SHP77 (cell line): ENCODE data around the gene PTPRF.

Experiments used
- DNase-seq, 2 experiments: peaks; one replicate each; lab custom pipeline; 2025; lab: John Stamatoyannopoulos, UW

Gene PTPRF

GRCh38 chr1:43513471-43514173 lies 17.1 kb upstream of the PTPRF start:
- no peak for DNase-seq

- no peak for DNase-seq
Measured at GRCh38 chr1:43518935-43519686, 11.6 kb upstream of the PTPRF start.

- DNase-seq = no peak
Measured at GRCh38 chr1:43520100-43520778, 10.4 kb upstream of the PTPRF start.

- DNase-seq = no peak
Measured at GRCh38 chr1:43521078-43521477, 9.6 kb upstream of the PTPRF start.

- no peak for DNase-seq
Measured at GRCh38 chr1:43521756-43522155, 8.9 kb upstream of the PTPRF start.

- DNase-seq = no peak
Measured at GRCh38 chr1:43522431-43522775, 8.3 kb upstream of the PTPRF start.

GRCh38 chr1:43522776-43523480 lies 7.8 kb upstream of the PTPRF start:
- peak; percentile 41 to 56 for DNase-seq

- peak; percentile 33 to 35 for DNase-seq
Measured at GRCh38 chr1:43524804-43525203, 5.9 kb upstream of the PTPRF start.

GRCh38 chr1:43526002-43526401 lies 4.7 kb upstream of the PTPRF start:
- no peak for DNase-seq

GRCh38 chr1:43527111-43527878 lies 3.4 kb upstream of the PTPRF start:
- no peak for DNase-seq

- DNase-seq = peak; percentile 80
Measured at GRCh38 chr1:43529206-43529731, 1.4 kb upstream of the PTPRF start.

- DNase-seq = peak in 1 of 2 experiments; percentile 5
Measured at GRCh38 chr1:43531107-43531905, 623 bp downstream of the PTPRF start.

- no peak for DNase-seq
Measured at GRCh38 chr1:43531906-43532584, 1.4 kb downstream of the PTPRF start.

GRCh38 chr1:43532716-43533115 lies 2.0 kb downstream of the PTPRF start:
- no peak for DNase-seq

- no peak for DNase-seq
Measured at GRCh38 chr1:43533584-43533983, 2.9 kb downstream of the PTPRF start.

GRCh38 chr1:43534256-43534655 lies 3.6 kb downstream of the PTPRF start:
- DNase-seq = no peak

GRCh38 chr1:43536196-43536863 lies 5.6 kb downstream of the PTPRF start:
- DNase-seq = no peak

GRCh38 chr1:43536864-43537358 lies 6.2 kb downstream of the PTPRF start:
- DNase-seq = no peak
